Left ventricle myocardium inferior (tissue), 1 donor: ENCODE results near the gene SEC23A. TPM values are rescaled to one million over a fixed set of nuclear protein-coding genes. Genes with fewer than 3 reads are reported as not detected.

Source experiments
- DNase-seq: peaks from one replicate; pipeline ENCODE4 v3.0.0-alpha.2; 2020
- H3K27ac ChIP-seq: fragments of 200-600 bp; replicated peaks from 2 replicates; pipeline ENCODE4 v1.8.0; 2021
- H3K27me3 ChIP-seq: fragments of 200-600 bp; 2 replicates; pipeline ENCODE4 v1.8.0; 2021; ENCODE audit warnings: low read depth
- H3K36me3 ChIP-seq: fragments of 200-600 bp; 2 replicates; pipeline ENCODE4 v1.8.0; 2021
- H3K4me1 ChIP-seq: fragments of 200-600 bp; 2 replicates; pipeline ENCODE4 v1.8.0; 2021
- H3K4me3 ChIP-seq: fragments of 200-600 bp; 2 replicates; pipeline ENCODE4 v1.8.0; 2021; ENCODE audit warnings: mild to moderate bottlenecking, moderate library complexity
- H3K9me3 ChIP-seq: fragments of 200-600 bp; replicated peaks from 2 replicates; pipeline ENCODE4 v1.8.0; 2021
- intact Hi-C: fragments of 100-400 bp; cut with micrococcal nuclease; formaldehyde crosslinking; loops from one replicate; pipeline ENCODE4 v1.11.0; 2022
- total RNA-seq: library from RNA; stranded (reverse); fragmentation: NEBNext Ultra II Directional; extraction: Animal tissue kit (Norgen Biotek cat#: 25700); gene quantifications from one replicate; pipeline ENCODE4 v1.2.1, GENCODE V29; 2021
- TF ChIP-seq, protein P1 (sequence below): fragments of 200-600 bp; IDR thresholded peaks from 2 replicates; pipeline ENCODE4 v1.8.0; 2021; ENCODE audit warnings: antibody characterized with exemption, mild to moderate bottlenecking, borderline replicate concordance
- donor health status: DM: no; HTN: yes; CAD: no; lungs with severe emphysema.

SEC23A gene
- total RNA-seq, 1 donor from 2014 or later = 75.0 TPM

- intact Hi-C loops = no loop called here
- TF ChIP-seq, protein P1, sequence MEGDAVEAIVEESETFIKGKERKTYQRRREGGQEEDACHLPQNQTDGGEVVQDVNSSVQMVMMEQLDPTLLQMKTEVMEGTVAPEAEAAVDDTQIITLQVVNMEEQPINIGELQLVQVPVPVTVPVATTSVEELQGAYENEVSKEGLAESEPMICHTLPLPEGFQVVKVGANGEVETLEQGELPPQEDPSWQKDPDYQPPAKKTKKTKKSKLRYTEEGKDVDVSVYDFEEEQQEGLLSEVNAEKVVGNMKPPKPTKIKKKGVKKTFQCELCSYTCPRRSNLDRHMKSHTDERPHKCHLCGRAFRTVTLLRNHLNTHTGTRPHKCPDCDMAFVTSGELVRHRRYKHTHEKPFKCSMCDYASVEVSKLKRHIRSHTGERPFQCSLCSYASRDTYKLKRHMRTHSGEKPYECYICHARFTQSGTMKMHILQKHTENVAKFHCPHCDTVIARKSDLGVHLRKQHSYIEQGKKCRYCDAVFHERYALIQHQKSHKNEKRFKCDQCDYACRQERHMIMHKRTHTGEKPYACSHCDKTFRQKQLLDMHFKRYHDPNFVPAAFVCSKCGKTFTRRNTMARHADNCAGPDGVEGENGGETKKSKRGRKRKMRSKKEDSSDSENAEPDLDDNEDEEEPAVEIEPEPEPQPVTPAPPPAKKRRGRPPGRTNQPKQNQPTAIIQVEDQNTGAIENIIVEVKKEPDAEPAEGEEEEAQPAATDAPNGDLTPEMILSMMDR = no peak
- Histone ChIP-seq H3K4me1 (no peaks in the 10 kb centered on the region), H3K4me3 (no peak overlapping the region), H3K9me3 (no peaks in the 10 kb centered on the region), H3K27me3 (no peaks in the 10 kb centered on the region), H3K36me3 (peaks cover 90% of the 10 kb centered on the region), H3K27ac (no peak overlapping the region)
- DNase-seq = no peak
These were observed 19.5 kb upstream of the SEC23A start for GRCh38 chr14:39122330-39123138.

DNA sequence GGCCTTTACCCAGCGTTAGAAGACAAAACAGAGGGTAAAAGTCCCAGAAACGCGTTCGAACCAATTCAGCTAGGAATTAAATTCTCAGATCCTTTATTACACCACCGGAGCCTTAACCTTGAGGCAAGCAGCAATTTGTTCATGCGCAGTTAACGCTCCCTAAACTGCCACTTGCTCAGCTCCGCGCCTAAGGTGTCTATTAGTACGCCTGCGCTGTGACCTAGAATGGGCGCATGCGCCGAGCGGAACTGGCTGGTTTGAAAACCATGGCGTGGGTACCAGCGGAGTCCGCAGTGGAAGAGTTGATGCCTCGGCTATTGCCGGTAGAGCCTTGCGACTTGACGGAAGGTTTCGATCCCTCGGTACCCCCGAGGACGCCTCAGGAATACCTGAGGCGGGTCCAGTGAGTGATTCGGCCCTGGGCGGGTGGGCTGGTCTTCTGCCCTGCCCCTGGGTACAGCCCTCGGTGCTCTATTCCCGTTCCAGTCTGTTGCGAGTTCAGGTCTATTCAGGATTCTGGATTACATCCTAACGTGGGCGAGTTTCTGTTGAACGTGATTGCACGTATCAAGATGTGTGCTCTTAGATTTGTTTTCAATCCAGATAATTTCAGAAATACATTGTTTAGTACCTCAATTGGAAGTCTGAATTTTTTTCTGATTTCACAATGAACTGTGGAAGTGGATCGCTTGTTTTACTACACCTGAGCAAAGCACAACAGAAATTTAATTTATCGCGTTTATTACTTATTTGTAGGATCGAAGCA lies 11.2 kb upstream of the SEC23A start, which contains the start of gene GEMIN2:
Gene GEMIN2 (plus strand): TSS at position 251 of the 766 bp plus-strand sequence. CDS start 16 bp downstream, at position 267.
- no peaks in the 10 kb centered on the region for H3K27me3 ChIP-seq
- TF ChIP-seq, protein P1 = no peak

DNA sequence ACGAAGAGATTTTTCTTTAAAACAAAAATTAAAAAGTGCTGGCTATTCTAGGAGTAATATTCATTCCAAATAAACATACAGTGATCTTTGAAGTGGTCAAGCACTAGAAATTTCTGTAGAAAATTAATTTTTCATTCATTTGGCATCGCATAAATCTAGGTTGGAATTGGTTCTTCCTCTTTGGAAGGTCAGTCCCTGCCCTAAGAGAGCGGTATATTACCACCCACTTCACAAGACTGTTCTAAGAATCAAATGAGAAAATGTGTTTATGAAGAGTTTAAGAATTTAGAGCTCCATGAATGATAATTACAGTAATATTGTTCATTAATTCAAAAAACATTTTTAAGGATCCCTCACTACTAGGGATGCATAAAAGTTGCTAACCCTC lies 10.6 kb upstream of the SEC23A start:
- Histone ChIP-seq H3K27me3 (no peaks in the 10 kb centered on the region), H3K36me3 (peaks cover 18% of the 10 kb centered on the region), H3K9me3 (no peaks in the 10 kb centered on the region), H3K27ac (peak overlapping the region; percentile 81), H3K4me1 (peaks cover 19% of the 10 kb centered on the region), H3K4me3 (peak overlapping the region; percentile 79)
- intact Hi-C loops = no loop called here
- DNase-seq = no peak
- TF ChIP-seq, protein P1 = no peak

More for the DNA sequence above, 11.2 kb upstream of the SEC23A start, which contains the start of gene GEMIN2:
- Histone ChIP-seq H3K4me3 (peak within 1 kb of the TSS; percentile 79), H3K36me3 (peaks cover 24% of the 10 kb centered on the region), H3K4me1 (peaks cover 19% of the 10 kb centered on the region), H3K27ac (peak within 1 kb of the TSS; percentile 81), H3K9me3 (no peaks in the 10 kb centered on the region)
- intact Hi-C loops = no loop called here
- DNase-seq = peak; percentile 92

- intact Hi-C loops = no loop called here
- no peak for DNase-seq
- Histone ChIP-seq H3K27ac (no peak overlapping the region), H3K4me1 (peaks cover 16% of the 10 kb centered on the region), H3K9me3 (no peaks in the 10 kb centered on the region), H3K27me3 (no peaks in the 10 kb centered on the region), H3K4me3 (no peak overlapping the region), H3K36me3 (no peaks in the 10 kb centered on the region)
- TF ChIP-seq, protein P1 = no peak
These were observed 7.1 kb upstream of the SEC23A start for GRCh38 chr14:39109893-39110715.

GRCh38 chr14:39108791-39109190 lies 5.8 kb upstream of the SEC23A start:
- TF ChIP-seq, protein P1 = no peak
- H3K4me1 ChIP-seq = peaks cover 15% of the 10 kb centered on the region
- no peak for DNase-seq
- H3K4me3 ChIP-seq = no peak overlapping the region
- intact Hi-C loops = no loop called here
- H3K27me3 ChIP-seq = no peaks in the 10 kb centered on the region
- no peaks in the 10 kb centered on the region for H3K36me3 ChIP-seq
- H3K9me3 ChIP-seq = no peaks in the 10 kb centered on the region
- H3K27ac ChIP-seq = no peak overlapping the region
